ENCODE data around the gene SOCS2.

DNA sequence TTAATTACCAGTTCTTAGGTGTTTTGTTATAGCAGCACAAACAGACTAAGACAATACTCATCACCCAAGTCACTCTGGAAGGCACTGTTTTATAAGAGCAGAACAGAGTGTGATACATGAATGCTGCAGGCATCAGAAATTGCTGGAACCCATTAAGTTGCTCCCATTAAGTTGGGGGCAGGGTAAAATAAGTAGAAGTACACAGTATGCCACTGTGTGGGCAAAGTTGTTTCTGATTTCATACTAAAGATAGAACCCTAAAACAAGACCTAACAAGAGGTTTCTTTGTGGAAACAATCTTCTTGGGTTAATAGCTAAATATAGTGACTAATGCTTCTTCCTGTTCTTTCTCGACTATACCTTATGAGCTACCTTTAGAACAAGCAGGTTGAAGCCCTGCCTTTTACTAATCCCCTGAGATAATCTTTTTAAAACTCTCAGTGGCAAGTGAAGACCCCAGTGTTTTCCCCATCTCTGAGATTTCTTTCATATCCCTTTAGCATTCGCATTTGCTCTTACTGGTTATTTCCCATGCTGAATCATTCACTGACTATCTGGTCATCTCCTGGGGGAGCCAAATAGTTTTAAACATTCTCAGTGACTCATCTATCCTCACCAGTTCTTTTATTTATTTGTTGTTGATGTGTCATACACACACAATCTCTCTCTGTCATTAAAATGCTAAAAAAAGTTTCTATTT lies 52.3 kb downstream of the SOCS2 start:
- TF ChIP-seq, protein P1, sequence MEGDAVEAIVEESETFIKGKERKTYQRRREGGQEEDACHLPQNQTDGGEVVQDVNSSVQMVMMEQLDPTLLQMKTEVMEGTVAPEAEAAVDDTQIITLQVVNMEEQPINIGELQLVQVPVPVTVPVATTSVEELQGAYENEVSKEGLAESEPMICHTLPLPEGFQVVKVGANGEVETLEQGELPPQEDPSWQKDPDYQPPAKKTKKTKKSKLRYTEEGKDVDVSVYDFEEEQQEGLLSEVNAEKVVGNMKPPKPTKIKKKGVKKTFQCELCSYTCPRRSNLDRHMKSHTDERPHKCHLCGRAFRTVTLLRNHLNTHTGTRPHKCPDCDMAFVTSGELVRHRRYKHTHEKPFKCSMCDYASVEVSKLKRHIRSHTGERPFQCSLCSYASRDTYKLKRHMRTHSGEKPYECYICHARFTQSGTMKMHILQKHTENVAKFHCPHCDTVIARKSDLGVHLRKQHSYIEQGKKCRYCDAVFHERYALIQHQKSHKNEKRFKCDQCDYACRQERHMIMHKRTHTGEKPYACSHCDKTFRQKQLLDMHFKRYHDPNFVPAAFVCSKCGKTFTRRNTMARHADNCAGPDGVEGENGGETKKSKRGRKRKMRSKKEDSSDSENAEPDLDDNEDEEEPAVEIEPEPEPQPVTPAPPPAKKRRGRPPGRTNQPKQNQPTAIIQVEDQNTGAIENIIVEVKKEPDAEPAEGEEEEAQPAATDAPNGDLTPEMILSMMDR (IDR thresholded peaks at IDR 0.05), result no peak
- TF ChIP-seq POLR2AphosphoS5 (IDR thresholded peaks at IDR 0.05), result no peak
- TF ChIP-seq EP300 (IDR thresholded peaks at IDR 0.05), result no peak
- no peak for TF ChIP-seq POLR2A (IDR thresholded peaks at IDR 0.05)
